Retinal pigment epithelial cell (primary cell): ENCODE data around the gene LCE6A.

Experiments used
- DNase-seq: peaks from one replicate; pipeline ENCODE4 v3.0.0-alpha.2; 2010; ENCODE audit warnings: low read depth
- H3K4me3 ChIP-seq: 2 replicates; pipeline ENCODE4 v1.5.1; 2011; ENCODE audit warnings: mild to moderate bottlenecking, low read length, control low read depth, moderate library complexity
- CTCF ChIP-seq: conservative IDR thresholded peaks from 2 replicates; pipeline ENCODE4 v1.5.1; 2011; ENCODE audit warnings: low read depth, low read length, control low read depth, inconsistent platforms

LCE6A gene

DNA sequence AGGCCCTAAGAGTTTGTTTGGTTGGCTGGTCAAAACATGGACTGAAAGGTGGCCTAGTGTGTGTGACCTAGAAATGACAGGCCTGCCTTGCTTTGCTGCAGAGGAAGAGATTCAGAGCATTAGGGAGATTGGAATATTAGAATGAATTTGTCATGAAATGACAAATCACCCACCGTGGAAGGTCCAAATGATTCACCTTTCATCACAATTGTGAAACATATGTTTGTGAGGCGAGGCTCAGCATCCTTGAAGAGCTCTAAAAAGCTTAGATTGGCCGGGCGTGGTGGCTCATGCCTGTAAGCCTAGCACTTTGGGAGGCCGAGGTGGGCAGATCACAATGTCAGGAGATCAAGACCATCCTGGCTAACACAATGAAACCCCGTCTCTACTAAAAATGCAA, 25.3 kb upstream of the LCE6A start:
- no peak for TF ChIP-seq CTCF

GRCh38 chr1:152823294-152823693, 19.4 kb upstream of the LCE6A start:
- DNase-seq: no peak
- TF ChIP-seq CTCF: no peak
- H3K4me3 ChIP-seq: no peak overlapping the region

More for the DNA sequence above, 25.3 kb upstream of the LCE6A start:
- no peak for DNase-seq
- H3K4me3 ChIP-seq: no peak overlapping the region

- TF ChIP-seq CTCF: no peak
- H3K4me3 ChIP-seq: no peak overlapping the region
- no peak for DNase-seq
Measured at GRCh38 chr1:152824964-152825363, 17.7 kb upstream of the LCE6A start.

DNA sequence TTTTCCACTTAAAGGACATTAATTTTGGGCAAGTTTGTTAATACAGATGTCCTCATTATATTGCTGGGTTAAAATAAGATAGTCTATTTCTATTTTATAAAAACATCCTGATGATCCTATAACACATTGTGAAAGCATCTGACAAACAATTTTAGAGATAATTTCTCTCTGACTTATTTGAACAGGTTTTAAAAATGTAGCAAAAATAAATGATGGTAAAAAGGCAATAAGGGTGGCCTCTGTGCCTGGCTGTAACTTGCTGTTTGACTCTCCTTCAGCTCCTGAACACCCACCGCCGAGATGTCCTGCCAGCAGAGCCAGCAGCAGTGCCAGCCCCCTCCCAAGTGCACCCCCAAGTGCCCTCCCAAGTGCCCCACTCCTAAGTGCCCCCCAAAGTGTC, 15.5 kb upstream of the LCE6A start, which contains the start of gene LCE1A:
TSS of gene LCE1A (plus strand) at position 301 of the 400 bp plus-strand sequence. CDS start at position 301, 0 bp downstream.
- no peak for DNase-seq
- TF ChIP-seq CTCF: no peak
- H3K4me3 ChIP-seq: no peak within 1 kb of the TSS

GRCh38 chr1:152836870-152837269, 5.8 kb upstream of the LCE6A start:
- no peak for TF ChIP-seq CTCF
- no peak overlapping the region for H3K4me3 ChIP-seq
- DNase-seq: no peak

GRCh38 chr1:152855661-152856060, 13.0 kb downstream of the LCE6A start:
- no peak for TF ChIP-seq CTCF
- no peak overlapping the region for H3K4me3 ChIP-seq
- no peak for DNase-seq

DNA sequence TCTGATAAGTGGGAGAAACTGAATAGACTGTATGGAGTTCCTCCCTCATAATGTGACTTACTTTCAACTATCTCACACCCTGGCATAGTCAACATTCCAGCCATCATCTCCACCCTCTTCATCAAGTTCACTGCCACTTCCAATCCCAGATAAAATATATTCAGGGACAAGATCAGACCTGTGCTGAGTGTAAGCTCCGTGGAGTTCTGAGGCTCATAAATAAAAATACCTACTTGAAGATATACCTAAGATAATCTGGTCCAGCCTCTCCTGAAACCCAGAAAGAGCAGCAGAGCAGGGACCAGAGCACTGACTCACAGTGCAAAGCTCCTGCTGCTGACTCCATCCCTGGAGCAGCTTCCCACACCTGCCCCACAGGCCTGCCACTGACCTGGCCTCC, 15.4 kb downstream of the LCE6A start:
- no peak for TF ChIP-seq CTCF
- no peak overlapping the region for H3K4me3 ChIP-seq
- no peak for DNase-seq
